ENCODE data around the gene ARHGAP28.

GRCh38 chr18:6719098-6719846 lies 10.2 kb upstream of the ARHGAP28 start:
- TF ChIP-seq TAF1 (IDR thresholded peaks at IDR 0.05; ENCODE audit: borderline replicate concordance, low read depth, low read length) (no peak), POLR2AphosphoS5 (IDR thresholded peaks at IDR 0.05; ENCODE audit: low read depth, low read length) (no peak), POLR2A (IDR thresholded peaks at IDR 0.05; ENCODE audit: low read depth, low read length) (no peak)

All from GM12892 (cell line).